Effector memory CD4-positive, alpha-beta T cell (primary cell): ENCODE results near the gene RNF149.

Source experiments
- DNase-seq, 3 donors: peaks; one replicate each; pipeline ENCODE4 v3.0.0-alpha.2; 2020
- H3K27ac ChIP-seq: 2 replicates; pipeline ENCODE4 v1.7.0; 2013; ENCODE audit warnings: mild to moderate bottlenecking, low read length, moderate library complexity; ENCODE audit not compliant: insufficient read depth, poor library complexity, severe bottlenecking
- H3K27me3 ChIP-seq: replicated peaks from 2 replicates; pipeline ENCODE4 v1.7.0; 2013; ENCODE audit warnings: mild to moderate bottlenecking, low read length; ENCODE audit not compliant: insufficient read depth, control insufficient read depth, poor library complexity, severe bottlenecking
- H3K36me3 ChIP-seq: 2 replicates; pipeline ENCODE4 v1.7.0; 2013; ENCODE audit warnings: mild to moderate bottlenecking, low read length, moderate library complexity; ENCODE audit not compliant: control insufficient read depth, insufficient read depth
- H3K4me1 ChIP-seq: 2 replicates; pipeline ENCODE4 v1.7.0; 2013; ENCODE audit warnings: low read length, mild to moderate bottlenecking; ENCODE audit not compliant: control insufficient read depth, insufficient read depth, poor library complexity, severe bottlenecking
- H3K4me3 ChIP-seq: 2 replicates; pipeline ENCODE4 v1.7.0; 2013; ENCODE audit warnings: low read length, low read depth, mild to moderate bottlenecking; ENCODE audit not compliant: insufficient read depth, poor library complexity, severe bottlenecking
- H3K9me3 ChIP-seq: 2 replicates; pipeline ENCODE4 v1.7.0; 2013; ENCODE audit warnings: mild to moderate bottlenecking, low read length, moderate library complexity; ENCODE audit not compliant: control insufficient read depth

RNF149 gene

GRCh38 chr2:101348883-101349282, 40.4 kb upstream of the RNF149 start:
- H3K9me3 ChIP-seq, result no peaks in the 10 kb centered on the region

DNA sequence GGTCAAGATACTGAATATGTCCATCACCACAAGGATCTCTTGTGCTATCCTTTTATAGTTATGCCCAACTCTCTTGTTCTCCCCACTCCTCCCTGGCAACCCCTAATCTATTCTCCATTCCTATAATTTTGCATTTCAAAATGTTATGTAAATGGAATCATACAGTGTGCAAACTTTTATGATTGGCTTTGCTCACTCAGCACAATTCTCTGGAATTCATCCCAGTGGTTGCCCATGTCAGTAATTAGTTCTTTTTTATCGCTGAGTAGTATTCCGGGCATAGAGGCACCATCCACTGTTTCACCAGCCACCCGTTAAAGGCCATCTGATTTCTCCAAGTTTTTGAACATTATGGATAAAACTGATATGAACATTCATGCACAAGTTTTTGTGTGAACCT, 38.4 kb upstream of the RNF149 start:
- Histone ChIP-seq H3K36me3 (no peaks in the 10 kb centered on the region), H3K4me1 (peaks cover 3% of the 10 kb centered on the region), H3K9me3 (no peaks in the 10 kb centered on the region), H3K4me3 (no peak overlapping the region), H3K27ac (no peak overlapping the region), H3K27me3 (no peaks in the 10 kb centered on the region)
- no peak for DNase-seq

More at GRCh38 chr2:101348883-101349282, 40.4 kb upstream of the RNF149 start:
- no peaks in the 10 kb centered on the region for H3K27me3 ChIP-seq
- no peaks in the 10 kb centered on the region for H3K36me3 ChIP-seq
- H3K27ac ChIP-seq, result no peak overlapping the region
- H3K4me3 ChIP-seq, result no peak overlapping the region
- no peak for DNase-seq
- no peaks in the 10 kb centered on the region for H3K4me1 ChIP-seq

GRCh38 chr2:101344137-101344536, 35.6 kb upstream of the RNF149 start:
- H3K9me3 ChIP-seq, result no peaks in the 10 kb centered on the region
- no peak overlapping the region for H3K4me3 ChIP-seq
- H3K4me1 ChIP-seq, result peaks cover 22% of the 10 kb centered on the region
- no peaks in the 10 kb centered on the region for H3K36me3 ChIP-seq
- H3K27ac ChIP-seq, result no peak overlapping the region
- DNase-seq, result no peak
- no peaks in the 10 kb centered on the region for H3K27me3 ChIP-seq

- H3K27me3 ChIP-seq, result no peaks in the 10 kb centered on the region
- H3K4me3 ChIP-seq, result no peak overlapping the region
- H3K4me1 ChIP-seq, result peaks cover 22% of the 10 kb centered on the region
- H3K27ac ChIP-seq, result no peak overlapping the region
- no peaks in the 10 kb centered on the region for H3K9me3 ChIP-seq
- no peak for DNase-seq
- no peaks in the 10 kb centered on the region for H3K36me3 ChIP-seq
These were observed 34.1 kb upstream of the RNF149 start for GRCh38 chr2:101342625-101343008.

GRCh38 chr2:101341901-101342624, 33.6 kb upstream of the RNF149 start:
- H3K4me3 ChIP-seq, result no peak overlapping the region
- H3K9me3 ChIP-seq, result no peaks in the 10 kb centered on the region
- H3K4me1 ChIP-seq, result peaks cover 22% of the 10 kb centered on the region
- DNase-seq, result peak; percentile 39 to 62 (median 41)
- H3K36me3 ChIP-seq, result no peaks in the 10 kb centered on the region
- H3K27me3 ChIP-seq, result no peaks in the 10 kb centered on the region
- no peak overlapping the region for H3K27ac ChIP-seq

GRCh38 chr2:101341421-101341820, 32.9 kb upstream of the RNF149 start:
- Histone ChIP-seq H3K9me3 (no peaks in the 10 kb centered on the region), H3K27me3 (no peaks in the 10 kb centered on the region), H3K36me3 (no peaks in the 10 kb centered on the region), H3K27ac (no peak overlapping the region), H3K4me3 (no peak overlapping the region), H3K4me1 (peaks cover 22% of the 10 kb centered on the region)
- no peak for DNase-seq

- DNase-seq, result no peak
- Histone ChIP-seq H3K36me3 (no peaks in the 10 kb centered on the region), H3K4me1 (peaks cover 22% of the 10 kb centered on the region), H3K4me3 (no peak overlapping the region), H3K27me3 (no peaks in the 10 kb centered on the region), H3K9me3 (no peaks in the 10 kb centered on the region), H3K27ac (no peak overlapping the region)
These were observed 31.6 kb upstream of the RNF149 start for GRCh38 chr2:101340141-101340551.

DNA sequence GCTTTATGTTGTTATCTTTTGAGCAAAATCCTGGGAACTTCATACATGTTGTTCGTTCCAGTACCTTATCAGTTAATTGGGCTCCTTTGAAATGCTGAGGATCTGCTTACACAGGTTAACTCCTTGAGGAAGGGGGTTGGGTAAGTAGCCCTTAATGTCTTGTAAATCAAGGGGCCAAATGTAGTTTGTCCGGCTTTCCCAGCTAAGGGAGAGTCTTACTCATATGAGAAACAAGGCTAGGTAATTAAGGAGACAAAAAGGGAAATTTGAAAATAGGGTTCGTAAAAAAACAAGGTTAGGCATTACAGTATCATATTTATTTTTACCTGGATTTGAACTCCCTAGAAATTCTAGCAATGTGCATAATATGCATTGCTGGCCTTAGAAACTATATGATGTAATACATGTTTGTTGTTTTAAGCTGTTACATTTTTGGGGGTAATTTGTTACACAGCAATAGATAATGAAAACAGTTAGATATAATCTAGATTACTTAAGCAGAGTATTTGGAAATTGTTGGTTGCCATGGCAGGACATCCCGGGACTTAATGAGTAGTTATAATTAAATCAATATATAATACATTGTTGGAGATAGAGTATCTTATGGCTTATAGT, 30.9 kb upstream of the RNF149 start:
- Histone ChIP-seq H3K9me3 (no peaks in the 10 kb centered on the region), H3K27me3 (no peaks in the 10 kb centered on the region), H3K36me3 (no peaks in the 10 kb centered on the region), H3K4me3 (no peak overlapping the region), H3K4me1 (peaks cover 22% of the 10 kb centered on the region), H3K27ac (no peak overlapping the region)
- DNase-seq, result no peak

- H3K27ac ChIP-seq, result no peak overlapping the region
- no peaks in the 10 kb centered on the region for H3K27me3 ChIP-seq
- peaks cover 22% of the 10 kb centered on the region for H3K4me1 ChIP-seq
- DNase-seq, result no peak
- H3K9me3 ChIP-seq, result no peaks in the 10 kb centered on the region
- no peak overlapping the region for H3K4me3 ChIP-seq
- H3K36me3 ChIP-seq, result no peaks in the 10 kb centered on the region
These were observed 29.4 kb upstream of the RNF149 start for GRCh38 chr2:101337877-101338276.

- Histone ChIP-seq H3K36me3 (no peaks in the 10 kb centered on the region), H3K27me3 (no peaks in the 10 kb centered on the region), H3K4me1 (peaks cover 29% of the 10 kb centered on the region), H3K27ac (no peak overlapping the region), H3K4me3 (no peak overlapping the region), H3K9me3 (no peaks in the 10 kb centered on the region)
- DNase-seq, result no peak
These were observed 24.6 kb upstream of the RNF149 start for GRCh38 chr2:101332885-101333766.
